Lung (tissue), 12 donors: Measurements from ENCODE around the gene MAST4. TPM values are rescaled to one million over a fixed set of nuclear protein-coding genes. Genes with fewer than 3 reads are reported as not detected.

Source experiments
- ATAC-seq: fragments of 200-7000 bp; cut with Tn5 transposase; one replicate; pipeline ENCODE4 v1.9.1; 2020; ENCODE audit warnings: moderate number of reproducible peaks; ENCODE audit not compliant: insufficient read depth, low FRiP score
- DNase-seq, 3 donors: peaks; one replicate each; pipeline ENCODE4 v3.0.0-alpha.2; 2013 to 2017
- H3K27ac ChIP-seq, 2 donors: one replicate each; pipeline ENCODE4 v1.5.1; 2013; ENCODE audit warnings: mild to moderate bottlenecking in 2 of 2, moderate library complexity in 2 of 2, control low read depth in 1 of 2, inconsistent platforms in 1 of 2, low read depth in 1 of 2, low read length in 1 of 2
- H3K27me3 ChIP-seq, 3 donors: one replicate each; pipeline ENCODE4 v1.5.1; 2013; ENCODE audit warnings: low read length in 2 of 3; ENCODE audit not compliant: control insufficient read depth in 3 of 3, insufficient read depth in 3 of 3
- H3K36me3 ChIP-seq, 4 donors: one replicate each; pipeline ENCODE4 v1.5.1; 2013; ENCODE audit warnings: low read length in 4 of 4, mild to moderate bottlenecking in 1 of 4, moderate library complexity in 1 of 4; ENCODE audit not compliant: control insufficient read depth in 4 of 4, insufficient read depth in 4 of 4
- H3K4me1 ChIP-seq, 5 donors: one replicate each; pipeline ENCODE4 v1.5.1; 2013; ENCODE audit warnings: low read length in 5 of 5, mild to moderate bottlenecking in 2 of 5, moderate library complexity in 1 of 5; ENCODE audit not compliant: control insufficient read depth in 5 of 5, insufficient read depth in 5 of 5
- H3K4me3 ChIP-seq: one replicate; pipeline ENCODE4 v1.5.1; 2013; ENCODE audit warnings: mild to moderate bottlenecking, control low read depth, moderate library complexity
- H3K9ac ChIP-seq, 2 donors: one replicate each; pipeline ENCODE4 v1.5.1; 2013; ENCODE audit warnings: low read length in 2 of 2, control low read depth in 1 of 2; ENCODE audit not compliant: insufficient read depth in 1 of 2
- H3K9me3 ChIP-seq, 4 donors: one replicate each; pipeline ENCODE4 v1.5.1; 2013; ENCODE audit warnings: low read length in 3 of 4, mild to moderate bottlenecking in 1 of 4, moderate library complexity in 1 of 4; ENCODE audit not compliant: control insufficient read depth in 4 of 4, insufficient read depth in 3 of 4
- CTCF ChIP-seq: IDR thresholded peaks from 2 replicates; pipeline ENCODE4 v1.5.1; 2012; ENCODE audit warnings: mild to moderate bottlenecking; ENCODE audit errors: control extremely low read depth, extremely low read depth
- WGBS, 2 donors: extraction: QIAGEN DNeasy Blood & Tissue Kit; methylation state at CpG; one replicate each; pipeline ENCODE4 v1.1.7; 2013; 5-methylcytosine and 5-hydroxymethylcytosine counted together
- polyA plus RNA-seq, 2 donors: library from polyadenylated mRNA; stranded (reverse); fragments of 200-250 nt; gene quantifications; one replicate each; pipeline ENCODE4 v1.2.1, GENCODE V29; 2013
- total RNA-seq, 2 donors: library from RNA; depleted of rRNA in 1 of 2; stranded (reverse); fragments of >200 nt in 1 of 2; gene quantifications; one replicate each; pipeline ENCODE4 v1.2.1, GENCODE V29; 2014 to 2021
- donor health status: control.
- donor health status: control.
- donor health status: Bipolar disorder and iron deficiency.
- donor health status: healthy.
- donor health status: DM: yes; HTN: yes; CAD: no.

The MAST4 gene
- total and polyA plus RNA-seq, 4 donors = 13.9 to 153 (median 46.2) TPM

- Histone ChIP-seq H3K27ac (no peak overlapping the region), H3K9me3 (no peaks in the 10 kb centered on the region), H3K4me1 (peaks cover 1 to 15% (median 7%) of the 10 kb centered on the region in 5 donors), H3K4me3 (no peak overlapping the region), H3K27me3 (no peaks in the 10 kb centered on the region), H3K9ac (no peak overlapping the region), H3K36me3 (no peaks in the 10 kb centered on the region)
- 1 to 3% methylated on average over 1 of the region's 1 CpG for WGBS, 2 donors
- no peak for DNase-seq
- no peak for TF ChIP-seq CTCF
- ATAC-seq = no peak
Observed at GRCh38 chr5:66989286-66989685, 393.1 kb downstream of the MAST4 start.

DNA sequence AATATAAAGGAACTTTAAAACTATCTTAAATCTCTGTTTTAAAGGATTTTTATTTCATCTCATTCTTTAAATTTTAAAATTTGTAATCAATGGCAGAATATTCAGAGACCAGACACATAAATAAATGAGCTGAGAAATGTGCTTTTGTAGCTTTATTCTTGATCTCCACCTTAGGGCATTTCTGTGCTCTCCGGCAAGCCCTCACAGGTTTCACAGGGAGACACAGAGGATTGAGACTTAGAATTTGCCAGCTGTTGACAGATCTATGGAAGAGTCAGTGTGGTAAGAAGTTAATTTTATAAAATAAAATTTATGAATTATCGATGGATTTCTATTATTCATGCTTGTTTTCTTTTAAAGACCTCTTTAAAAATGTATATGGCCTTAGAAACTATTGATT lies 393.6 kb downstream of the MAST4 start:
- Histone ChIP-seq H3K27ac (no peak overlapping the region), H3K4me3 (no peak overlapping the region), H3K36me3 (no peaks in the 10 kb centered on the region), H3K27me3 (no peaks in the 10 kb centered on the region), H3K4me1 (peaks cover 1 to 15% (median 4%) of the 10 kb centered on the region in 5 donors), H3K9ac (no peak overlapping the region), H3K9me3 (no peaks in the 10 kb centered on the region)
- DNase-seq (no peak), ATAC-seq (no peak)
- 97 to 98% methylated on average over 2 of the region's 2 CpGs for WGBS, 2 donors
- TF ChIP-seq CTCF = no peak

- H3K27me3 ChIP-seq = no peaks in the 10 kb centered on the region
- peaks cover 0 to 13% (median 4%) of the 10 kb centered on the region in 5 donors for H3K4me1 ChIP-seq
- no peak overlapping the region for H3K9ac ChIP-seq
- no peaks in the 10 kb centered on the region for H3K9me3 ChIP-seq
- WGBS, 2 donors = 11 to 16% methylated on average over 2 of the region's 2 CpGs
- no peak for DNase-seq
- no peak overlapping the region for H3K4me3 ChIP-seq
- no peak overlapping the region for H3K27ac ChIP-seq
- ATAC-seq = no peak
- no peak for TF ChIP-seq CTCF
- H3K36me3 ChIP-seq = no peaks in the 10 kb centered on the region
Observed at GRCh38 chr5:66991746-66992145, 395.6 kb downstream of the MAST4 start.

- Histone ChIP-seq H3K36me3 (no peaks in the 10 kb centered on the region), H3K9ac (no peak overlapping the region), H3K27ac (no peak overlapping the region), H3K4me1 (peaks cover 0 to 6% (median 3%) of the 10 kb centered on the region in 5 donors), H3K4me3 (no peak overlapping the region), H3K27me3 (no peaks in the 10 kb centered on the region), H3K9me3 (no peaks in the 10 kb centered on the region)
- no peak for DNase-seq
- no peak for ATAC-seq
- TF ChIP-seq CTCF = no peak
- 27 to 61% methylated on average over 4 of the region's 4 CpGs for WGBS, 2 donors
Observed at GRCh38 chr5:66992547-66992946, 396.4 kb downstream of the MAST4 start.
